K562 (cell line): ENCODE measurements around the gene AGRN. TPM values are rescaled to one million over a fixed set of nuclear protein-coding genes. Genes with fewer than 3 reads are reported as not detected.

Experiments used
- MXI1 ChIP-seq: IDR thresholded peaks from 2 replicates; pipeline ENCODE4 v1.6.1; 2011; ENCODE audit warnings: low read depth, mild to moderate bottlenecking, improper control_type of control experiment, low read length
- PHF8 ChIP-seq: fragments of 200-600 bp; sonication (generic); IDR thresholded peaks from 2 replicates; pipeline ENCODE4 v1.6.1; 2012; ENCODE audit warnings: mixed run types, mild to moderate bottlenecking, inconsistent platforms, low read length, moderate library complexity, borderline replicate concordance
- RREB1 ChIP-seq: fragments of 250-450 bp; sonication (Bioruptor Pico); IDR thresholded peaks from 2 replicates; pipeline ENCODE4 v1.4.0; 2020
- ZNF76 ChIP-seq: fragments of 250-450 bp; sonication (Bioruptor Pico); IDR thresholded peaks from 2 replicates; pipeline ENCODE4 v1.4.0; 2020; ENCODE audit warnings: mild to moderate bottlenecking, moderate library complexity, borderline replicate concordance
- polyA plus RNA-seq, 8 experiments: library from polyadenylated mRNA; depleted of rRNA in 4 of 8; stranded (reverse) in 5 of 8; unstranded in 3 of 8; fragments of >200 nt; fragmentation: Nextera tagmentation in 2 of 8; fragmentation: Illumina TruSeq in 1 of 8; extraction: Ambion mirVana in 2 of 8; extraction: Trizol in 1 of 8; gene quantifications; 2 replicates each; pipeline versions ENCODE4 v1.2.1 to v1.2.3, GENCODE V29; 2011 to 2014; ENCODE audit warnings: inconsistent platforms in 1 of 8, missing spikeins in 1 of 8
- total RNA-seq, 7 experiments: library from RNA; depleted of rRNA in 6 of 7; stranded (reverse); fragments of >200 nt in 6 of 7; fragmentation: Illumina TruSeq in 2 of 7; extraction: Trizol in 2 of 7; gene quantifications; 2 replicates each; pipeline versions ENCODE4 v1.2.1 to v1.2.3, GENCODE V29; 2011 to 2021; ENCODE audit warnings: low replicate concordance in 1 of 7

Gene AGRN
- total and polyA plus RNA-seq, 9 of the 15 experiments (the other 6 are each of a cell fraction or from before 2014, with no cell fraction given), result 0.04 to 111 (median 18.1) TPM

- TF ChIP-seq ZNF76 (peak; percentile 91; the same call in 1 of the 2 replicates), RREB1 (no peak), MXI1 (no peak), PHF8 (peak; percentile 74; the same call in 1 of the 2 replicates)
- TF ChIP-seq, all 486 proteins: peak for 232
These were observed 19.4 kb upstream of the AGRN start (continued) for GRCh38 chr1:1000357-1001056.
